ENCODE data around the gene USHBP1. TPM values are rescaled to one million over a fixed set of nuclear protein-coding genes. Genes with fewer than 3 reads are reported as not detected.

USHBP1 gene
- total and polyA plus RNA-seq, 4 donors: 6.2 to 12.3 (median 11.6) TPM

DNA sequence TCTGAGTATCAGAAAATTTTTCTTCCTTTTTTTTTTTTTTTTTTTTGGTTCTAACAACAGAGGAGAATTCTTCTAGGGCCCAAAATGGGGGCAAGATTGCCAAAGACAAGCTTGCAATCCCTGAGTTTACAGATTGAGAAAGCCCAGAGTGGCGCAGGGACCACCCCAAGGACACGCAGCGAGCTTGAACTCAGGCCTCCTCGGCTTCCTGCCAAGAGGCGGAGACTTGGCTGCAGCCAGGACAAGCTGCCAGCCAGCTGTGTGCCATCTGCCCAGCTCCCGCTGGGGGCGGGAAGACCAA is 40.6 kb upstream of the USHBP1 start:
- no peak overlapping the region for H3K4me3 ChIP-seq

DNA sequence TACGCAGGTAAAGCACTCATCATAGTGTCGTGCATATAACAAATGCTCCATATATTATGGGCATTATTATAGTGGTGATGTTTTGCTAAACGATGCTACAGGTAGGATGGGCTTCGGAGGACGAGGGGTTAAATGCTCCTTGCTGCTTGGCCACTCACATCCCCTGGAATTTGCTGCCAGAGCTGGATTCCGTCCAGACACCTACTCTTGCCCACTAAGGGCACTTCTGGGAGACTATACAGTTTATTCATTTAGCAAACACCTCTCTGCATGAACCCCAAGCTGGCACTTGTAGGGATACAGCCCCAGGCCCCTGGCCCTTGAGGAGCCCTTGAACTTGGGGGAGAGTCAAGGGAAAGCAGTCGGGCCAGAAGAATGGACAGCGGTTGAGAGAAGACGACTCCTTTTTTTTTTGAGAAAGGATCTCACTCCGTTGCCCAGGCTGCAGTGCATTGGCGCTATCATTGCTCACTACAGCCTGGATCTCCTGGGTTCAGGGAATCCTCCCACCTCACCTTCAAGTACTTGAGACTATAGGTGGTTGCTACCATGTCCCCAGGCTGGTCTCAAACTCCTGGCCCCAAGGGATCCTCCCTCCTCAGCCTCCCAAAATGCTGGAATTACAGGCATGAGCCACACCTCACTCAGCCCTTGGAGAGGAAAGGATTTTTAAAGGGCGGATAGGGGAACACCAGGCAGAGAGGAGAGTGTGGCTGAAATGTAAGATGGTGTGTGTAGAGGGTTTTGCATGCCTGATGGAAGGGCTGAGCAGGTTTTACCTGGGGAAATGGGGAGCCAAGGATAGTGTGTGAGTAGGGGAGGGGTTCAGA is 40.1 kb upstream of the USHBP1 start:
- Histone ChIP-seq H3K36me3 (ENCODE audit: control insufficient read depth in 4 of 4, insufficient read depth in 4 of 4, low read length in 4 of 4) (peaks cover 0 to 7% (median 0%) of the 10 kb centered on the region in 4 donors), H3K4me1 (ENCODE audit: control insufficient read depth in 5 of 5, insufficient read depth in 5 of 5, low read length in 5 of 5) (peaks cover 2 to 31% (median 5%) of the 10 kb centered on the region in 5 donors), H3K27ac (ENCODE audit: low read depth in 1 of 2, low read length in 1 of 2) (peak overlapping the region; percentile 58 to 88), H3K9ac (ENCODE audit: insufficient read depth in 1 of 2, low read length in 2 of 2) (no peak overlapping the region), H3K4me3 (no peak overlapping the region), H3K9me3 (ENCODE audit: control insufficient read depth in 4 of 4, insufficient read depth in 3 of 4, low read length in 3 of 4) (no peaks in the 10 kb centered on the region), H3K27me3 (ENCODE audit: control insufficient read depth in 3 of 3, insufficient read depth in 3 of 3, low read length in 2 of 3) (no peaks in the 10 kb centered on the region)
- WGBS, 2 donors: 51 to 77% methylated on average over 12 of the region's 12 CpGs
- peak; percentile 51 to 78 (median 72) for DNase-seq
- TF ChIP-seq, protein P1, sequence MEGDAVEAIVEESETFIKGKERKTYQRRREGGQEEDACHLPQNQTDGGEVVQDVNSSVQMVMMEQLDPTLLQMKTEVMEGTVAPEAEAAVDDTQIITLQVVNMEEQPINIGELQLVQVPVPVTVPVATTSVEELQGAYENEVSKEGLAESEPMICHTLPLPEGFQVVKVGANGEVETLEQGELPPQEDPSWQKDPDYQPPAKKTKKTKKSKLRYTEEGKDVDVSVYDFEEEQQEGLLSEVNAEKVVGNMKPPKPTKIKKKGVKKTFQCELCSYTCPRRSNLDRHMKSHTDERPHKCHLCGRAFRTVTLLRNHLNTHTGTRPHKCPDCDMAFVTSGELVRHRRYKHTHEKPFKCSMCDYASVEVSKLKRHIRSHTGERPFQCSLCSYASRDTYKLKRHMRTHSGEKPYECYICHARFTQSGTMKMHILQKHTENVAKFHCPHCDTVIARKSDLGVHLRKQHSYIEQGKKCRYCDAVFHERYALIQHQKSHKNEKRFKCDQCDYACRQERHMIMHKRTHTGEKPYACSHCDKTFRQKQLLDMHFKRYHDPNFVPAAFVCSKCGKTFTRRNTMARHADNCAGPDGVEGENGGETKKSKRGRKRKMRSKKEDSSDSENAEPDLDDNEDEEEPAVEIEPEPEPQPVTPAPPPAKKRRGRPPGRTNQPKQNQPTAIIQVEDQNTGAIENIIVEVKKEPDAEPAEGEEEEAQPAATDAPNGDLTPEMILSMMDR (IDR thresholded peaks at IDR 0.05; ENCODE audit: control extremely low read depth, extremely low read depth): no peak
- ATAC-seq (ENCODE audit: insufficient read depth, low FRiP score): no peak

More for the DNA sequence above, 40.6 kb upstream of the USHBP1 start:
- TF ChIP-seq, protein P1 (IDR thresholded peaks at IDR 0.05; ENCODE audit: control extremely low read depth, extremely low read depth): no peak
- no peak for DNase-seq
- H3K36me3 ChIP-seq (ENCODE audit: control insufficient read depth in 4 of 4, insufficient read depth in 4 of 4, low read length in 4 of 4): peaks cover 0 to 7% (median 0%) of the 10 kb centered on the region in 4 donors
- H3K27me3 ChIP-seq (ENCODE audit: control insufficient read depth in 3 of 3, insufficient read depth in 3 of 3, low read length in 2 of 3): no peaks in the 10 kb centered on the region
- 0 to 1% methylated on average over 7 of the region's 7 CpGs for WGBS, 2 donors
- no peaks in the 10 kb centered on the region for H3K9me3 ChIP-seq (ENCODE audit: control insufficient read depth in 4 of 4, insufficient read depth in 3 of 4, low read length in 3 of 4)
- peak overlapping the region; percentile 58 to 88 for H3K27ac ChIP-seq (ENCODE audit: low read depth in 1 of 2, low read length in 1 of 2)
- H3K9ac ChIP-seq (ENCODE audit: insufficient read depth in 1 of 2, low read length in 2 of 2): no peak overlapping the region
- H3K4me1 ChIP-seq (ENCODE audit: control insufficient read depth in 5 of 5, insufficient read depth in 5 of 5, low read length in 5 of 5): peaks cover 3 to 34% (median 7%) of the 10 kb centered on the region in 5 donors
- no peak for ATAC-seq (ENCODE audit: insufficient read depth, low FRiP score)

GRCh38 chr19:17303940-17304267 is 39.4 kb upstream of the USHBP1 start:
- Histone ChIP-seq H3K27ac (ENCODE audit: low read depth in 1 of 2, low read length in 1 of 2) (peak overlapping the region; percentile 49 to 68), H3K9me3 (ENCODE audit: control insufficient read depth in 4 of 4, insufficient read depth in 3 of 4, low read length in 3 of 4) (no peaks in the 10 kb centered on the region), H3K4me3 (no peak overlapping the region), H3K4me1 (ENCODE audit: control insufficient read depth in 5 of 5, insufficient read depth in 5 of 5, low read length in 5 of 5) (peaks cover 2 to 31% (median 5%) of the 10 kb centered on the region in 5 donors), H3K9ac (ENCODE audit: insufficient read depth in 1 of 2, low read length in 2 of 2) (no peak overlapping the region), H3K27me3 (ENCODE audit: control insufficient read depth in 3 of 3, insufficient read depth in 3 of 3, low read length in 2 of 3) (no peaks in the 10 kb centered on the region), H3K36me3 (ENCODE audit: control insufficient read depth in 4 of 4, insufficient read depth in 4 of 4, low read length in 4 of 4) (peaks cover 0 to 7% (median under 1%) of the 10 kb centered on the region in 4 donors)
- no peak for ATAC-seq (ENCODE audit: insufficient read depth, low FRiP score)
- TF ChIP-seq, protein P1 (IDR thresholded peaks at IDR 0.05; ENCODE audit: control extremely low read depth, extremely low read depth): no peak
- 63 to 70% methylated on average over 12 of the region's 12 CpGs for WGBS, 2 donors
- DNase-seq: peak; percentile 18 to 60 (median 46)

Data from lung (tissue), 12 donors.